ENCODE results near the gene LEKR1. TPM values are rescaled to one million over a fixed set of nuclear protein-coding genes. Genes with fewer than 3 reads are reported as not detected.

Gene LEKR1
- total and polyA plus RNA-seq, 9 of the 15 experiments (the other 6 are each of a cell fraction or from before 2014, with no cell fraction given) = 0.76 to 1.8 (median 1.2) TPM

DNA sequence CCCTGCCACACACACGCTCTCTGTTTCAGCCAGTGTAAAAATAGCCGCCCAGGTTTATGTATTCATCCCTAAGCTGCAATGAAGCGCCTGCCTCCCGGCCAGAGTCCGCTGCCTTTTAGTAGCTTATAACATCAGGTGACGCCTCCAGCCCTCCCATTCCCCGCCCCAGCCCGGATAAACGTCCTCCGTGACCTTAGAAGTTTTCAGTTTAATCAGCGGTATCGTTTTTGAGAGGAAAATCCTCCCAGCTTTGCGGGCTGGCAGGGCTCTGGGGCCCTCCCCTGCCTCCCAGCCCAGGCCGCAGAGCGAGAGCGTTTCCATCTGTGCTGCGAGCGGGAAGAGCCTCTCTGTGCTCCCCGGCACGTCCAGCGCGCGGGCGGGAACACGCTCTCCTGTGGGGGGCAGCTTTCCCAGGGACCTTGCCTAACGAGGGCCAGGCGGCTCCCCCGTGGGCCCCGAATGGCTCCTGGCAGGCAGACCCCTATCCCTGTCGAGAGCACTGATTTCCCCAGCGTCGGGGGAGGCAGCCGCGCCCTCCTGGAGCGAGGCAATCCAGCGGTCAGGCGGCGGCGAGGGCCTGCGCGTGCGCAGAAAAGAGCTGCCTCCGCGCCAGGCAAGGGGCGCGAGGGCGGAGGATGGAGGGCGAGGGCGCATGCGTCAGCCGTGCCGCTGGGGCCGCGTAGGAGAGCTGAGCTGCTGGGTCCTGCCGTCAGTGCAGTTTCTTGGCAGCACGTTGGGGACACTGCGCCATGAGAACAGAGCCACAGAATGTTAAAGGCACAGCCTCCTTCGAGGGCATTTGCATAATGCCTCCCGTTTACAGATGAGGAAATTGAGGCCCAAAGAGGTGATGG lies 262.7 kb downstream of the LEKR1 start (continued):
- TF ChIP-seq, protein P1, sequence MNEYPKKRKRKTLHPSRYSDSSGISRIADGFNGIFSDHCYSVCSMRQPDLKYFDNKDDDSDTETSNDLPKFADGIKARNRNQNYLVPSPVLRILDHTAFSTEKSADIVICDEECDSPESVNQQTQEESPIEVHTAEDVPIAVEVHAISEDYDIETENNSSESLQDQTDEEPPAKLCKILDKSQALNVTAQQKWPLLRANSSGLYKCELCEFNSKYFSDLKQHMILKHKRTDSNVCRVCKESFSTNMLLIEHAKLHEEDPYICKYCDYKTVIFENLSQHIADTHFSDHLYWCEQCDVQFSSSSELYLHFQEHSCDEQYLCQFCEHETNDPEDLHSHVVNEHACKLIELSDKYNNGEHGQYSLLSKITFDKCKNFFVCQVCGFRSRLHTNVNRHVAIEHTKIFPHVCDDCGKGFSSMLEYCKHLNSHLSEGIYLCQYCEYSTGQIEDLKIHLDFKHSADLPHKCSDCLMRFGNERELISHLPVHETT (CRISPR knock-in tag; conservative IDR thresholded peaks at IDR 0.05 in 1 of 2, IDR thresholded peaks at IDR 0.05 in 1 of 2) = peak in 1 of 2 experiments; percentile 24; a peak in 1 of 4 replicates
- TF ChIP-seq, protein P2, sequence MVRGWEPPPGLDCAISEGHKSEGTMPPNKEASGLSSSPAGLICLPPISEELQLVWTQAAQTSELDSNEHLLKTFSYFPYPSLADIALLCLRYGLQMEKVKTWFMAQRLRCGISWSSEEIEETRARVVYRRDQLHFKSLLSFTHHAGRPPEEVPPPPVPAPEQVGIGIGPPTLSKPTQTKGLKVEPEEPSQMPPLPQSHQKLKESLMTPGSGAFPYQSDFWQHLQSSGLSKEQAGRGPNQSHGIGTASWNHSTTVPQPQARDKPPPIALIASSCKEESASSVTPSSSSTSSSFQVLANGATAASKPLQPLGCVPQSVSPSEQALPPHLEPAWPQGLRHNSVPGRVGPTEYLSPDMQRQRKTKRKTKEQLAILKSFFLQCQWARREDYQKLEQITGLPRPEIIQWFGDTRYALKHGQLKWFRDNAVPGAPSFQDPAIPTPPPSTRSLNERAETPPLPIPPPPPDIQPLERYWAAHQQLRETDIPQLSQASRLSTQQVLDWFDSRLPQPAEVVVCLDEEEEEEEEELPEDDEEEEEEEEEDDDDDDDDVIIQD (CRISPR knock-in tag; IDR thresholded peaks at IDR 0.05) = no peak; the same call in 1 of the 2 replicates
- TF ChIP-seq BMI1 (IDR thresholded peaks at IDR 0.05; ENCODE audit: low read length) = no peak
- TF ChIP-seq, protein P3, sequence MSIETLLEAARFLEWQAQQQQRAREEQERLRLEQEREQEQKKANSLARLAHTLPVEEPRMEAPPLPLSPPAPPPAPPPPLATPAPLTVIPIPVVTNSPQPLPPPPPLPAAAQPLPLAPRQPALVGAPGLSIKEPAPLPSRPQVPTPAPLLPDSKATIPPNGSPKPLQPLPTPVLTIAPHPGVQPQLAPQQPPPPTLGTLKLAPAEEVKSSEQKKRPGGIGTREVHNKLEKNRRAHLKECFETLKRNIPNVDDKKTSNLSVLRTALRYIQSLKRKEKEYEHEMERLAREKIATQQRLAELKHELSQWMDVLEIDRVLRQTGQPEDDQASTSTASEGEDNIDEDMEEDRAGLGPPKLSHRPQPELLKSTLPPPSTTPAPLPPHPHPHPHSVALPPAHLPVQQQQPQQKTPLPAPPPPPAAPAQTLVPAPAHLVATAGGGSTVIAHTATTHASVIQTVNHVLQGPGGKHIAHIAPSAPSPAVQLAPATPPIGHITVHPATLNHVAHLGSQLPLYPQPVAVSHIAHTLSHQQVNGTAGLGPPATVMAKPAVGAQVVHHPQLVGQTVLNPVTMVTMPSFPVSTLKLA (conservative IDR thresholded peaks at IDR 0.05) = peak; percentile 14 to 59; a peak in 2 of 4 replicates
- no peak for TF ChIP-seq SRSF1 (IDR thresholded peaks at IDR 0.05; ENCODE audit: low read depth, low read length)
- TF ChIP-seq DPF2 (IDR thresholded peaks at IDR 0.05) = no peak; the same call in 1 of the 2 replicates
- peak; percentile 14 to 63; a peak in 3 of 4 replicates for TF ChIP-seq RCOR1 (IDR thresholded peaks at IDR 0.05; ENCODE audit: borderline replicate concordance in 1 of 2, low read depth in 2 of 2, low read length in 2 of 2)
- TF ChIP-seq, protein P4, sequence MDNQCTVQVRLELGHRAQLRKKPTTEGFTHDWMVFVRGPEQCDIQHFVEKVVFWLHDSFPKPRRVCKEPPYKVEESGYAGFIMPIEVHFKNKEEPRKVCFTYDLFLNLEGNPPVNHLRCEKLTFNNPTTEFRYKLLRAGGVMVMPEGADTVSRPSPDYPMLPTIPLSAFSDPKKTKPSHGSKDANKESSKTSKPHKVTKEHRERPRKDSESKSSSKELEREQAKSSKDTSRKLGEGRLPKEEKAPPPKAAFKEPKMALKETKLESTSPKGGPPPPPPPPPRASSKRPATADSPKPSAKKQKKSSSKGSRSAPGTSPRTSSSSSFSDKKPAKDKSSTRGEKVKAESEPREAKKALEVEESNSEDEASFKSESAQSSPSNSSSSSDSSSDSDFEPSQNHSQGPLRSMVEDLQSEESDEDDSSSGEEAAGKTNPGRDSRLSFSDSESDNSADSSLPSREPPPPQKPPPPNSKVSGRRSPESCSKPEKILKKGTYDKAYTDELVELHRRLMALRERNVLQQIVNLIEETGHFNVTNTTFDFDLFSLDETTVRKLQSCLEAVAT (IDR thresholded peaks at IDR 0.05) = peak in 1 of 2 experiments; percentile 72; a peak in 2 of 4 replicates
- TF ChIP-seq PTTG1 (tag; IDR thresholded peaks at IDR 0.05; ENCODE audit: low read depth) = no peak
- TF ChIP-seq, protein P5, sequence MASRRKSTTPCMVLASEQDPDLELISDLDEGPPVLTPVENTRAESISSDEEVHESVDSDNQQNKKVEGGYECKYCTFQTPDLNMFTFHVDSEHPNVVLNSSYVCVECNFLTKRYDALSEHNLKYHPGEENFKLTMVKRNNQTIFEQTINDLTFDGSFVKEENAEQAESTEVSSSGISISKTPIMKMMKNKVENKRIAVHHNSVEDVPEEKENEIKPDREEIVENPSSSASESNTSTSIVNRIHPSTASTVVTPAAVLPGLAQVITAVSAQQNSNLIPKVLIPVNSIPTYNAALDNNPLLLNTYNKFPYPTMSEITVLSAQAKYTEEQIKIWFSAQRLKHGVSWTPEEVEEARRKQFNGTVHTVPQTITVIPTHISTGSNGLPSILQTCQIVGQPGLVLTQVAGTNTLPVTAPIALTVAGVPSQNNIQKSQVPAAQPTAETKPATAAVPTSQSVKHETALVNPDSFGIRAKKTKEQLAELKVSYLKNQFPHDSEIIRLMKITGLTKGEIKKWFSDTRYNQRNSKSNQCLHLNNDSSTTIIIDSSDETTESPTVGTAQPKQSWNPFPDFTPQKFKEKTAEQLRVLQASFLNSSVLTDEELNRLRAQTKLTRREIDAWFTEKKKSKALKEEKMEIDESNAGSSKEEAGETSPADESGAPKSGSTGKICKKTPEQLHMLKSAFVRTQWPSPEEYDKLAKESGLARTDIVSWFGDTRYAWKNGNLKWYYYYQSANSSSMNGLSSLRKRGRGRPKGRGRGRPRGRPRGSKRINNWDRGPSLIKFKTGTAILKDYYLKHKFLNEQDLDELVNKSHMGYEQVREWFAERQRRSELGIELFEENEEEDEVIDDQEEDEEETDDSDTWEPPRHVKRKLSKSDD (conservative IDR thresholded peaks at IDR 0.05; ENCODE audit: low read length) = 0 out of 2 replicates have a peak, but pooled peaks have one; percentile 29
- peak in 1 of 2 experiments; percentile 62; a peak in 2 of 4 replicates for TF ChIP-seq SRF (CRISPR knock-in tag; IDR thresholded peaks at IDR 0.05)
- TF ChIP-seq NELFE (IDR thresholded peaks at IDR 0.05; ENCODE audit: insufficient read depth, insufficient read length) = no peak
- TF ChIP-seq POLR2AphosphoS5 (IDR thresholded peaks at IDR 0.05; ENCODE audit: control insufficient read depth, insufficient read depth, low read depth, low read length) = no peak
- TF ChIP-seq, protein P6, sequence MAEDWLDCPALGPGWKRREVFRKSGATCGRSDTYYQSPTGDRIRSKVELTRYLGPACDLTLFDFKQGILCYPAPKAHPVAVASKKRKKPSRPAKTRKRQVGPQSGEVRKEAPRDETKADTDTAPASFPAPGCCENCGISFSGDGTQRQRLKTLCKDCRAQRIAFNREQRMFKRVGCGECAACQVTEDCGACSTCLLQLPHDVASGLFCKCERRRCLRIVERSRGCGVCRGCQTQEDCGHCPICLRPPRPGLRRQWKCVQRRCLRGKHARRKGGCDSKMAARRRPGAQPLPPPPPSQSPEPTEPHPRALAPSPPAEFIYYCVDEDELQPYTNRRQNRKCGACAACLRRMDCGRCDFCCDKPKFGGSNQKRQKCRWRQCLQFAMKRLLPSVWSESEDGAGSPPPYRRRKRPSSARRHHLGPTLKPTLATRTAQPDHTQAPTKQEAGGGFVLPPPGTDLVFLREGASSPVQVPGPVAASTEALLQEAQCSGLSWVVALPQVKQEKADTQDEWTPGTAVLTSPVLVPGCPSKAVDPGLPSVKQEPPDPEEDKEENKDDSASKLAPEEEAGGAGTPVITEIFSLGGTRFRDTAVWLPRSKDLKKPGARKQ (CRISPR knock-in tag; IDR thresholded peaks at IDR 0.05) = no peak

All from K562 (cell line).